Erythroblast (primary cell): Measurements from ENCODE around the gene RASSF5.

Experiments used
- GATA1 ChIP-seq: IDR thresholded peaks from 2 replicates; pipeline ENCODE4 v1.6.1; 2011; ENCODE audit warnings: low read depth, mild to moderate bottlenecking, control low read depth, low read length, moderate library complexity
- POLR2A ChIP-seq: IDR thresholded peaks from 2 replicates; pipeline ENCODE4 v1.6.1; 2011; ENCODE audit warnings: mild to moderate bottlenecking, low read length

- TF ChIP-seq POLR2A (no peak), GATA1 (no peak)
Observed at GRCh38 chr1:206591696-206592095, 84.4 kb downstream of the RASSF5 start.
